A549 (cell line): Measurements from ENCODE around the gene ARHGAP18. TPM values are rescaled to one million over a fixed set of nuclear protein-coding genes. Genes with fewer than 3 reads are reported as not detected.

Source experiments
- ATAC-seq, 2 experiments: fragments of 200-7000 bp in 1 of 2; fragments of >200 bp in 1 of 2; cut with Nextera tagmentation in 1 of 2; cut with Tn5 transposase in 1 of 2; 3 replicates each; pipeline versions ENCODE4 v1.8.0 to v1.9.1; 2018 to 2020; ENCODE audit warnings: mild to moderate bottlenecking in 1 of 2, moderate library complexity in 1 of 2
- CTCF ChIA-PET: fragments of 300-600 bp; sonication (Branson Sonifier 250); formaldehyde crosslinking; extraction: SDS; loops from one replicate; lab custom pipeline; 2021; ENCODE audit warnings: antibody characterized with exemption, inconsistent platforms; lab: Yijun Ruan, JAX
- POLR2A ChIA-PET: fragments of 350-600 bp; formaldehyde crosslinking; extraction: SDS; loops from one replicate; lab custom pipeline; 2021; ENCODE audit warnings: antibody characterized with exemption, inconsistent platforms; lab: Yijun Ruan, JAX
- DNase-seq, 2 experiments: peaks; one replicate each; pipeline versions ENCODE4 v3.0.0 to v3.0.0-alpha.2; 2011 to 2016; ENCODE audit warnings: low read depth in 1 of 2, low spot score in 1 of 2
- FAIRE-seq: peaks from 2 replicates; lab custom pipeline; 2011; peaks lifted over from hg19 to GRCh38; lab: Jason Lieb, UNC
- H3K27ac ChIP-seq, 2 experiments: fragments of >200 bp; sonication (Bioruptor Twin); formaldehyde crosslinking; 3 replicates each; pipeline ENCODE4 v1.5.1; 2016 to 2017
- H3K4me1 ChIP-seq: fragments of >200 bp; sonication (Bioruptor Twin); formaldehyde crosslinking; 3 replicates; pipeline ENCODE4 v1.6.1; 2016
- H3K4me2 ChIP-seq: fragments of >200 bp; sonication (Bioruptor Twin); formaldehyde crosslinking; 3 replicates; pipeline ENCODE4 v1.6.1; 2016
- H3K4me3 ChIP-seq: fragments of >200 bp; sonication (Bioruptor Twin); formaldehyde crosslinking; 3 replicates; pipeline ENCODE4 v1.5.1; 2016
- H3K9me3 ChIP-seq: fragments of >200 bp; sonication (Bioruptor Twin); formaldehyde crosslinking; 3 replicates; pipeline ENCODE4 v1.6.1; 2016
- BHLHE40 ChIP-seq: IDR thresholded peaks from 2 replicates; pipeline ENCODE4 v1.6.1; 2012; ENCODE audit warnings: low read depth, low read length, inconsistent platforms
- CBX8 ChIP-seq: fragments of 200-600 bp; sonication (generic); IDR thresholded peaks from 2 replicates; pipeline ENCODE4 v1.6.1; 2016
- EP300 ChIP-seq, 2 experiments: fragments of >200 bp; sonication (Bioruptor Twin); formaldehyde crosslinking; IDR thresholded peaks; 2 replicates in 1 of 2; 3 replicates in 1 of 2; pipeline ENCODE4 v1.6.1; 2016 to 2017
- FOXS1 ChIP-seq: fragments of 250-450 bp; sonication (Bioruptor Pico); IDR thresholded peaks from 2 replicates; pipeline ENCODE4 v1.5.0; 2020; ENCODE audit warnings: mild to moderate bottlenecking, moderate library complexity
- HEYL ChIP-seq: fragments of 250-450 bp; sonication (Bioruptor Pico); IDR thresholded peaks from 2 replicates; pipeline ENCODE4 v1.8.0; 2021; ENCODE audit warnings: mild to moderate bottlenecking, moderate library complexity
- HOXA7 ChIP-seq: fragments of 250-450 bp; sonication (Bioruptor Pico); IDR thresholded peaks from 2 replicates; pipeline ENCODE4 v1.5.0; 2020; ENCODE audit warnings: mild to moderate bottlenecking, moderate library complexity
- HOXB13 ChIP-seq: fragments of 250-450 bp; sonication (Bioruptor Pico); IDR thresholded peaks from 2 replicates; pipeline ENCODE4 v1.5.0; 2020; ENCODE audit warnings: low read depth, mild to moderate bottlenecking, moderate library complexity
- JUNB ChIP-seq: fragments of >200 bp; sonication (Bioruptor Twin); formaldehyde crosslinking; IDR thresholded peaks from 2 replicates; pipeline ENCODE4 v1.6.1; 2016
- MAZ ChIP-seq: fragments of 150-350 bp; IDR thresholded peaks from 2 replicates; pipeline ENCODE4 v1.6.1; 2014; ENCODE audit warnings: antibody characterized with exemption, low read depth, low read length, borderline replicate concordance
- NFE2L2 ChIP-seq: fragments of 150-350 bp; conservative IDR thresholded peaks from 2 replicates; pipeline ENCODE4 v1.6.1; 2014; ENCODE audit warnings: low read length
- NR3C1 ChIP-seq: fragments of >200 bp; sonication (Bioruptor Twin); formaldehyde crosslinking; IDR thresholded peaks from 3 replicates; pipeline ENCODE4 v1.6.1; 2017
- POLR2AphosphoS2 ChIP-seq: conservative IDR thresholded peaks from 2 replicates; pipeline ENCODE4 v1.6.1; 2012; ENCODE audit warnings: low read length, improper control_type of control experiment, inconsistent platforms
- RAD21 ChIP-seq, 2 experiments: fragments of >200 bp in 1 of 2; sonication (Bioruptor Twin) in 1 of 2; formaldehyde crosslinking in 1 of 2; IDR thresholded peaks in 1 of 2; conservative IDR thresholded peaks in 1 of 2; 2 replicates in 1 of 2; 3 replicates in 1 of 2; pipeline ENCODE4 v1.6.1; 2012 to 2018; ENCODE audit warnings: inconsistent platforms in 1 of 2
- RCOR1 ChIP-seq: fragments of 150-350 bp; IDR thresholded peaks from 2 replicates; pipeline ENCODE4 v1.6.1; 2014; ENCODE audit warnings: antibody characterized with exemption, low read length, low read depth
- SMC3 ChIP-seq: fragments of >200 bp; sonication (Bioruptor Twin); formaldehyde crosslinking; IDR thresholded peaks from 3 replicates; pipeline ENCODE4 v1.6.1; 2018; ENCODE audit warnings: inconsistent platforms
- ZC3H11A ChIP-seq: fragments of 450-650 bp; IDR thresholded peaks from 2 replicates; pipeline ENCODE4 v1.6.1; 2014; ENCODE audit warnings: antibody characterized with exemption, mild to moderate bottlenecking
- ZNF302 ChIP-seq: fragments of 250-450 bp; sonication (Bioruptor Pico); IDR thresholded peaks from 2 replicates; pipeline ENCODE4 v1.9.0; 2021; ENCODE audit warnings: inconsistent platforms, mild to moderate bottlenecking, moderate library complexity
- WGBS: methylation state at CpG from one replicate; pipeline ENCODE4 v1.1.6; 2017; ENCODE audit errors: missing lambda C conversion rate; 5-methylcytosine and 5-hydroxymethylcytosine counted together
- polyA plus RNA-seq, 4 experiments: library from polyadenylated mRNA; depleted of rRNA in 3 of 4; stranded (reverse); fragments of >200 nt; fragmentation: RNase III in 1 of 4; extraction: RNeasy Plus Mini Kit Qiagen cat#74134 plus additional on column Dnase treatment in 1 of 4; gene quantifications; 2 replicates in 3 of 4; 3 replicates in 1 of 4; pipeline ENCODE4 v1.2.3, GENCODE V29; 2011 to 2017
- TF ChIP-seq, protein P1 (sequence below): fragments of 450-650 bp; IDR thresholded peaks from 2 replicates; pipeline ENCODE4 v1.6.1; 2014; ENCODE audit warnings: antibody characterized with exemption
- TF ChIP-seq, protein P2 (sequence below): IDR thresholded peaks from 2 replicates; pipeline ENCODE4 v1.6.1; 2012
- TF ChIP-seq, protein P3 (sequence below): fragments of 200-600 bp; sonication (generic); IDR thresholded peaks from 2 replicates; pipeline ENCODE4 v1.6.1; 2016; ENCODE audit warnings: antibody characterized with exemption, mild to moderate bottlenecking, moderate library complexity
- TF ChIP-seq, protein P4 (sequence below): IDR thresholded peaks from 2 replicates; pipeline ENCODE4 v1.6.1; 2012

Gene ARHGAP18
- polyA plus RNA-seq, 2 of the 4 experiments (the other 2 are of a cell fraction) = 11.2 to 16.7 TPM

DNA sequence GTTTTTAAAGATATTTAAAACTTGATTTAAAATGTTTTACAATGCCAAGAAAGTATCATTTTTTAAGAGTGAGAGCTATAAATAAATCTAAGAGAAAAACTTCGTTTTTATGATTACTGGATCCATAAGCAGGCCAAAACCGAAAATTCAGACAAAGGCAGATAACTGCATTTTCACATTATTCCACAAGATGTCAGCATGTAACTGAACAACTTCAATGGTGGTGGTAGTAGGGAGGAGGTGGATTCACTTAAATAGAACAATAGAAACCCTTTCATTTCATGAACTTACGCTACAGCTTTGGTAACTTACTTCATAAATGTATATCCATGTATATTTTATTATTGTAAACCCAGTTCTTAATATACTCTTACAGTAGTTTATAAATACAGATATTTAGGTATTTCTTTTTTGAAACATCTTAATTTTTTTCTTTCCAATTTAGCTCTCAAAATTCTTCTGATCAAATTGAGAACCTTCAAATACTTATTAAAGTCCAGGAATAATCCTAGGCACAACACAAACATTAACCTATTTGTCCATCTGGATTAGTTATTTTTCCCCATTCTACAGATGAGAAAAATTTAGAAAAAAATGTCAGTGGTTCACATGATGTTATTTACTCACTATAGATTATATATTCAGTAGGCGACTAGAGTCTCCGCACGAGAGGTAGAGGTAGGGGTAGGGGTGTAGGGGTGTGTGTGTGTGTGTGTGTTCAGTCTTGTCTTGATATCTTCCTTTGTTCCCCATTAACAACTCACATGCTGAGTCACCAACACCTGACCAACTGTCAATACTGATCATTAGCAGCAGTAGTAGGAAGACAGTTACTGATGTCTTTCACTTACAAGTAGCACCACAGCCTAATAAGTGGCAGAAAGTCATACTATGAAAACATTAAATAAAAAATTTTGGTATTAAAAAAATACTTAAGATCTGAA, 111.5 kb downstream of the ARHGAP18 start (continued):
- TF ChIP-seq SMC3 (peak; percentile 95), BHLHE40 (no peak), RCOR1 (no peak), JUNB (no peak), ZC3H11A (no peak), EP300 (IDR thresholded peaks at IDR 0.05) (no peak), CBX8 (no peak), FOXS1 (CRISPR knock-in tag) (no peak), NR3C1 (no peak), RAD21 (conservative IDR thresholded peaks at IDR 0.05 in 1 of 2, IDR thresholded peaks at IDR 0.05 in 1 of 2) (peak; percentile 92 to 93), HEYL (CRISPR knock-in tag) (no peak), HOXA7 (CRISPR knock-in tag) (no peak), MAZ (no peak), NFE2L2 (no peak)
- TF ChIP-seq, protein P1, sequence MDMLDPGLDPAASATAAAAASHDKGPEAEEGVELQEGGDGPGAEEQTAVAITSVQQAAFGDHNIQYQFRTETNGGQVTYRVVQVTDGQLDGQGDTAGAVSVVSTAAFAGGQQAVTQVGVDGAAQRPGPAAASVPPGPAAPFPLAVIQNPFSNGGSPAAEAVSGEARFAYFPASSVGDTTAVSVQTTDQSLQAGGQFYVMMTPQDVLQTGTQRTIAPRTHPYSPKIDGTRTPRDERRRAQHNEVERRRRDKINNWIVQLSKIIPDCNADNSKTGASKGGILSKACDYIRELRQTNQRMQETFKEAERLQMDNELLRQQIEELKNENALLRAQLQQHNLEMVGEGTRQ = no peak
- TF ChIP-seq, protein P2, sequence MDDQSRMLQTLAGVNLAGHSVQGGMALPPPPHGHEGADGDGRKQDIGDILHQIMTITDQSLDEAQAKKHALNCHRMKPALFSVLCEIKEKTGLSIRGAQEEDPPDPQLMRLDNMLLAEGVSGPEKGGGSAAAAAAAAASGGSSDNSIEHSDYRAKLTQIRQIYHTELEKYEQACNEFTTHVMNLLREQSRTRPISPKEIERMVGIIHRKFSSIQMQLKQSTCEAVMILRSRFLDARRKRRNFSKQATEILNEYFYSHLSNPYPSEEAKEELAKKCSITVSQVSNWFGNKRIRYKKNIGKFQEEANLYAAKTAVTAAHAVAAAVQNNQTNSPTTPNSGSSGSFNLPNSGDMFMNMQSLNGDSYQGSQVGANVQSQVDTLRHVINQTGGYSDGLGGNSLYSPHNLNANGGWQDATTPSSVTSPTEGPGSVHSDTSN = no peak

DNA sequence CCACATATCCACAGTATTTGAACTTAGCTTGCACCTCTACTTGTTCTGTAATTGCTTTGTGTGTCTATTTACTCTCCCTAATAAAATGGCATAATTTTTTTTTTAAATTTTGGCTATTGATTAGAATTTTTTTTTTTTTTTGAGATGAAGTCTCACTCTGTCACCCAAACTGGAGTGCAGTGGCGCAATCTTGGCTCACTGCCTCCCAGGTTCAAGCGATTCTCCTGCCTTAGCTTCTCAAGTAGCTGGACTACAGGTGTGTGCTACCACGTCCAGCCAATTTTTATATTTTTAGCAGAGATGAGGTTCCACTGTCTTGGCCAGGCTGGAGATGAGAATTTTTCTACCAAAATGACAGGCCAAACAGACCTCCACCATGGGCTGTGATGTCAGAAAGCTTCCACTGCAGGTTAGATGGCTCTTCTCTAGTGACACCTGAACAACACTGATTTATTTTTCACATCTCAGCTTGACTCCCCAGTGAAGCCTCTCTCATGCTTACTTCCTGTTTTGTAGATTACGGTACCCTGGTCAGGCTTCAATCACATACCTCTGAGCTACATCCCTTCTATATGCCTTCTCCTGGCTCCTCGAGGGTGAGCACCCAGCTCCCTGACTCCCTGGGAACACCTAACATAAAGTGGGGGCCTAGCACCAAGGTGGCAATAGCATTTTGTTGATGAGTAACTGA, 112.8 kb downstream of the ARHGAP18 start:
- ATAC-seq (no peak), DNase-seq (no peak), FAIRE-seq (no peak)
- POLR2A ChIA-PET = no interaction called here
- H3K4me2 ChIP-seq = no peak overlapping the region
- peaks cover 18% of the 10 kb centered on the region for H3K4me1 ChIP-seq
- H3K27ac ChIP-seq = 0 out of 6 replicates have a peak overlapping the region, but pooled peaks of 1 of the 2 experiments have one; percentile 26
- TF ChIP-seq, protein P3, sequence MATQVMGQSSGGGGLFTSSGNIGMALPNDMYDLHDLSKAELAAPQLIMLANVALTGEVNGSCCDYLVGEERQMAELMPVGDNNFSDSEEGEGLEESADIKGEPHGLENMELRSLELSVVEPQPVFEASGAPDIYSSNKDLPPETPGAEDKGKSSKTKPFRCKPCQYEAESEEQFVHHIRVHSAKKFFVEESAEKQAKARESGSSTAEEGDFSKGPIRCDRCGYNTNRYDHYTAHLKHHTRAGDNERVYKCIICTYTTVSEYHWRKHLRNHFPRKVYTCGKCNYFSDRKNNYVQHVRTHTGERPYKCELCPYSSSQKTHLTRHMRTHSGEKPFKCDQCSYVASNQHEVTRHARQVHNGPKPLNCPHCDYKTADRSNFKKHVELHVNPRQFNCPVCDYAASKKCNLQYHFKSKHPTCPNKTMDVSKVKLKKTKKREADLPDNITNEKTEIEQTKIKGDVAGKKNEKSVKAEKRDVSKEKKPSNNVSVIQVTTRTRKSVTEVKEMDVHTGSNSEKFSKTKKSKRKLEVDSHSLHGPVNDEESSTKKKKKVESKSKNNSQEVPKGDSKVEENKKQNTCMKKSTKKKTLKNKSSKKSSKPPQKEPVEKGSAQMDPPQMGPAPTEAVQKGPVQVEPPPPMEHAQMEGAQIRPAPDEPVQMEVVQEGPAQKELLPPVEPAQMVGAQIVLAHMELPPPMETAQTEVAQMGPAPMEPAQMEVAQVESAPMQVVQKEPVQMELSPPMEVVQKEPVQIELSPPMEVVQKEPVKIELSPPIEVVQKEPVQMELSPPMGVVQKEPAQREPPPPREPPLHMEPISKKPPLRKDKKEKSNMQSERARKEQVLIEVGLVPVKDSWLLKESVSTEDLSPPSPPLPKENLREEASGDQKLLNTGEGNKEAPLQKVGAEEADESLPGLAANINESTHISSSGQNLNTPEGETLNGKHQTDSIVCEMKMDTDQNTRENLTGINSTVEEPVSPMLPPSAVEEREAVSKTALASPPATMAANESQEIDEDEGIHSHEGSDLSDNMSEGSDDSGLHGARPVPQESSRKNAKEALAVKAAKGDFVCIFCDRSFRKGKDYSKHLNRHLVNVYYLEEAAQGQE = no peak
- TF ChIP-seq ZNF302 (CRISPR knock-in tag) (no peak), HOXB13 (CRISPR knock-in tag) (no peak), HEYL (CRISPR knock-in tag) (no peak), POLR2AphosphoS2 (no peak)
- TF ChIP-seq, protein P4, sequence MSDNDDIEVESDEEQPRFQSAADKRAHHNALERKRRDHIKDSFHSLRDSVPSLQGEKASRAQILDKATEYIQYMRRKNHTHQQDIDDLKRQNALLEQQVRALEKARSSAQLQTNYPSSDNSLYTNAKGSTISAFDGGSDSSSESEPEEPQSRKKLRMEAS = no peak
- H3K4me3 ChIP-seq = no peak overlapping the region
- 81% methylated on average over 5 of the region's 5 CpGs for WGBS
- CTCF ChIA-PET = interaction anchor here (0.7 to 6.1 kb wide), 24 partner anchors 8 to 438 kb away, joined by 3 to 113 read pairs (median 4); no protein-coding TSS in a partner anchor
- no peaks in the 10 kb centered on the region for H3K9me3 ChIP-seq
